CD4-positive, alpha-beta memory T cell (primary cell): ENCODE measurements around the gene USP49. TPM values are rescaled to one million over a fixed set of nuclear protein-coding genes. Genes with fewer than 3 reads are reported as not detected.

Experiments used
- CTCF ChIA-PET: fragments of 350-600 bp; sonication (Branson Sonifier 250); formaldehyde crosslinking; loops from one replicate; lab custom pipeline; 2021; ENCODE audit warnings: inconsistent platforms; ENCODE audit not compliant: partially characterized antibody; lab: Charles Lee
- POLR2A ChIA-PET: fragments of 350-600 bp; sonication (Branson Sonifier 250); formaldehyde crosslinking; loops from one replicate; lab custom pipeline; 2021; ENCODE audit not compliant: partially characterized antibody; lab: Charles Lee
- DNase-seq, 5 donors: peaks; one replicate each; pipeline versions ENCODE4 v3.0.0 to v3.0.0-alpha.2; 2020 to 2022; ENCODE audit warnings: mixed read lengths in 1 of 5
- H3K27ac ChIP-seq: one replicate; pipeline ENCODE4 v1.7.0; 2013; ENCODE audit warnings: low read depth, low read length
- H3K27me3 ChIP-seq: 2 replicates; pipeline ENCODE4 v1.7.0; 2013; ENCODE audit warnings: mild to moderate bottlenecking, low read length, moderate library complexity; ENCODE audit not compliant: insufficient read depth
- H3K36me3 ChIP-seq: 2 replicates; pipeline ENCODE4 v1.7.0; 2013; ENCODE audit warnings: mild to moderate bottlenecking, low read length, moderate library complexity; ENCODE audit not compliant: insufficient read depth
- H3K4me1 ChIP-seq: 2 replicates; pipeline ENCODE4 v1.7.0; 2013; ENCODE audit warnings: mild to moderate bottlenecking, low read length, moderate library complexity; ENCODE audit not compliant: insufficient read depth
- H3K4me3 ChIP-seq, 2 donors: one replicate each; pipeline ENCODE4 v1.7.0; 2013; ENCODE audit warnings: low read length in 2 of 2, mild to moderate bottlenecking in 1 of 2
- H3K9me3 ChIP-seq, 2 donors: one replicate each; pipeline ENCODE4 v1.7.0; 2013; ENCODE audit warnings: low read length in 2 of 2, control low read depth in 1 of 2; ENCODE audit not compliant: control insufficient read depth in 1 of 2
- H3K27ac Mint-ChIP-seq, 7 donors: one replicate each; pipeline ENCODE4 v1.8.0; 2020 to 2021; ENCODE audit warnings: mixed read lengths in 7 of 7, mild to moderate bottlenecking in 6 of 7, inconsistent platforms in 3 of 7, moderate library complexity in 3 of 7
- H3K27me3 Mint-ChIP-seq, 2 donors: one replicate each; pipeline ENCODE4 v1.8.0; 2020 to 2021; ENCODE audit warnings: mixed read lengths in 2 of 2
- H3K36me3 Mint-ChIP-seq, 2 donors: one replicate each; pipeline ENCODE4 v1.8.0; 2020 to 2021; ENCODE audit warnings: mixed read lengths in 2 of 2, inconsistent platforms in 1 of 2, mild to moderate bottlenecking in 1 of 2
- H3K4me1 Mint-ChIP-seq, 4 donors: one replicate each; pipeline ENCODE4 v1.8.0; 2020 to 2021; ENCODE audit warnings: mixed read lengths in 4 of 4, mild to moderate bottlenecking in 1 of 4
- H3K4me3 Mint-ChIP-seq, 8 donors: one replicate each; pipeline ENCODE4 v1.8.0; 2020 to 2021; ENCODE audit warnings: mixed read lengths in 8 of 8, mild to moderate bottlenecking in 7 of 8, moderate library complexity in 6 of 8, inconsistent platforms in 3 of 8
- H3K9me3 Mint-ChIP-seq, 8 donors: one replicate each; pipeline ENCODE4 v1.8.0; 2020 to 2021; ENCODE audit warnings: mixed read lengths in 8 of 8, mild to moderate bottlenecking in 5 of 8, inconsistent platforms in 3 of 8, moderate library complexity in 1 of 8
- intact Hi-C: fragments of 100-400 bp; cut with micrococcal nuclease; formaldehyde crosslinking; loops from one replicate; pipeline ENCODE4 v1.15.1; 2023
- polyA plus RNA-seq, 2 donors: library from polyadenylated mRNA; unstranded; fragments of 300-500 nt; fragmentation: Illumina TruSeq; gene quantifications; one replicate each; pipeline ENCODE4 v1.2.3, GENCODE V29; 2021
- total RNA-seq, 2 experiments: library from RNA; stranded (reverse); gene quantifications; one replicate each; pipeline ENCODE4 v1.2.3, GENCODE V29; 2021

The USP49 gene
- total and polyA plus RNA-seq, 4 experiments from 2014 or later = 0.18 to 2.4 (median 1.1) TPM

- H3K9me3 Mint-ChIP-seq = peaks cover 0 to 13% (median 0%) of the 10 kb centered on the region in 8 donors
- Histone ChIP-seq H3K27me3 (no peaks in the 10 kb centered on the region), H3K4me1 (peaks cover 26% of the 10 kb centered on the region), H3K9me3 (no peaks in the 10 kb centered on the region), H3K4me3 (no peak overlapping the region), H3K27ac (no peak overlapping the region), H3K36me3 (peaks cover 13% of the 10 kb centered on the region)
- H3K27me3 Mint-ChIP-seq = peaks cover 0 to 2% of the 10 kb centered on the region in 2 donors
- H3K27ac Mint-ChIP-seq = peak overlapping the region in 2 of 7 donors; percentile 27 to 76
- peaks cover 17 to 39% (median 26%) of the 10 kb centered on the region in 4 donors for H3K4me1 Mint-ChIP-seq
- H3K4me3 Mint-ChIP-seq = no peak overlapping the region
- intact Hi-C loops = no loop called here
- DNase-seq = no peak
- peaks cover 25 to 36% of the 10 kb centered on the region in 2 donors for H3K36me3 Mint-ChIP-seq
- POLR2A ChIA-PET = no interaction called here
- CTCF ChIA-PET = interaction anchor here (1.2 kb wide), 1 partner anchor 20 kb away, joined by 3 read pairs; no protein-coding TSS in a partner anchor
Observed at GRCh38 chr6:41917528-41917927, 22.4 kb upstream of the USP49 start.

GRCh38 chr6:41914869-41915530 is 19.8 kb upstream of the USP49 start:
- no peaks in the 10 kb centered on the region for H3K9me3 Mint-ChIP-seq

GRCh38 chr6:41914343-41914742 is 19.2 kb upstream of the USP49 start:
- Histone ChIP-seq H3K9me3 (no peaks in the 10 kb centered on the region), H3K36me3 (peaks cover 14% of the 10 kb centered on the region), H3K27ac (no peak overlapping the region), H3K4me3 (no peak overlapping the region), H3K4me1 (peaks cover 4% of the 10 kb centered on the region), H3K27me3 (no peaks in the 10 kb centered on the region)
- no peak for DNase-seq
- peak overlapping the region in 1 of 8 donors; percentile 53 for H3K4me3 Mint-ChIP-seq
- H3K36me3 Mint-ChIP-seq = peaks cover 31% of the 10 kb centered on the region in 2 donors
- no peaks in the 10 kb centered on the region for H3K27me3 Mint-ChIP-seq
- H3K27ac Mint-ChIP-seq = peak overlapping the region in 1 of 7 donors; percentile 30
- ChIA-PET POLR2A (interaction anchor here (0.7 to 1.0 kb wide), 2 partner anchors 131 to 954 kb away, joined by 3 read pairs; no protein-coding TSS in a partner anchor), CTCF (interaction anchor here (1.3 to 1.4 kb wide), 2 partner anchors 130 to 303 kb away, joined by 3 to 4 read pairs; partner anchors contain the start of gene MRPS10)
- intact Hi-C loops = no loop called here
- peaks cover 0 to 12% (median 5%) of the 10 kb centered on the region in 4 donors for H3K4me1 Mint-ChIP-seq
- no peaks in the 10 kb centered on the region for H3K9me3 Mint-ChIP-seq

More at GRCh38 chr6:41914869-41915530, 19.8 kb upstream of the USP49 start:
- H3K27ac ChIP-seq = no peak overlapping the region
- H3K4me3 ChIP-seq = no peak overlapping the region
- H3K27ac Mint-ChIP-seq = no peak overlapping the region
- H3K4me1 Mint-ChIP-seq = peaks cover 2 to 15% (median 8%) of the 10 kb centered on the region in 4 donors
- peaks cover 14% of the 10 kb centered on the region for H3K36me3 ChIP-seq
- DNase-seq = no peak
- ChIA-PET CTCF (interaction anchor here (1.3 to 2.1 kb wide), 3 partner anchors 10 to 302 kb away, joined by 3 to 5 read pairs (median 4); partner anchors contain the start of gene MRPS10), POLR2A (interaction anchor here (0.7 to 1.0 kb wide), 2 partner anchors 130 to 953 kb away, joined by 3 read pairs; no protein-coding TSS in a partner anchor)
- intact Hi-C loops = no loop called here
- H3K27me3 ChIP-seq = no peaks in the 10 kb centered on the region
- peaks cover 11% of the 10 kb centered on the region for H3K4me1 ChIP-seq
- peaks cover 30 to 31% of the 10 kb centered on the region in 2 donors for H3K36me3 Mint-ChIP-seq
- H3K27me3 Mint-ChIP-seq = no peaks in the 10 kb centered on the region
- H3K4me3 Mint-ChIP-seq = no peak overlapping the region
- no peaks in the 10 kb centered on the region for H3K9me3 ChIP-seq

GRCh38 chr6:41909727-41910126 is 14.6 kb upstream of the USP49 start:
- no peak overlapping the region for H3K4me3 Mint-ChIP-seq
- CTCF ChIA-PET = interaction anchor here (1.6 to 3.6 kb wide), 2 partner anchors 10 to 11 kb away, joined by 4 to 13 read pairs; partner anchors contain the start of genes BYSL and MED20
- no peaks in the 10 kb centered on the region for H3K27me3 Mint-ChIP-seq
- no peaks in the 10 kb centered on the region for H3K27me3 ChIP-seq
- H3K27ac ChIP-seq = no peak overlapping the region
- no peaks in the 10 kb centered on the region for H3K9me3 Mint-ChIP-seq
- H3K36me3 ChIP-seq = peaks cover 31% of the 10 kb centered on the region
- peaks cover 47 to 58% of the 10 kb centered on the region in 2 donors for H3K36me3 Mint-ChIP-seq
- intact Hi-C loops = no loop called here
- H3K4me1 Mint-ChIP-seq = peaks cover 2 to 14% (median 4%) of the 10 kb centered on the region in 4 donors
- DNase-seq = no peak
- POLR2A ChIA-PET = interaction anchor here (1.0 kb wide), 1 partner anchor 136 kb away, joined by 3 read pairs; no protein-coding TSS in a partner anchor
- peak overlapping the region in 3 of 7 donors; percentile 3 to 78 (median 35) for H3K27ac Mint-ChIP-seq
- no peaks in the 10 kb centered on the region for H3K4me1 ChIP-seq
- no peaks in the 10 kb centered on the region for H3K9me3 ChIP-seq
- H3K4me3 ChIP-seq = no peak overlapping the region

- intact Hi-C loops = loop anchor here (1.0 to 5.0 kb wide), 4 partner anchors 35 to 264 kb away; no protein-coding TSS in a partner anchor
- no peak overlapping the region for H3K4me3 Mint-ChIP-seq
- peaks cover 6% of the 10 kb centered on the region for H3K4me1 ChIP-seq
- no peaks in the 10 kb centered on the region for H3K9me3 Mint-ChIP-seq
- H3K36me3 ChIP-seq = peaks cover 10% of the 10 kb centered on the region
- peak; percentile 54 to 61 (median 60) for DNase-seq
- peak overlapping the region in 3 of 7 donors; percentile 1 to 35 (median 4) for H3K27ac Mint-ChIP-seq
- peaks cover 7 to 13% (median 10%) of the 10 kb centered on the region in 4 donors for H3K4me1 Mint-ChIP-seq
- ChIA-PET POLR2A (no interaction called here), CTCF (interaction anchor here (1.0 to 2.4 kb wide), 6 partner anchors 19 to 202 kb away, joined by 3 to 18 read pairs (median 6); partner anchors contain the start of genes BYSL and MED20)
- H3K27ac ChIP-seq = no peak overlapping the region
- H3K27me3 Mint-ChIP-seq = no peaks in the 10 kb centered on the region
- no peaks in the 10 kb centered on the region for H3K27me3 ChIP-seq
- peaks cover 10 to 23% of the 10 kb centered on the region in 2 donors for H3K36me3 Mint-ChIP-seq
- no peaks in the 10 kb centered on the region for H3K9me3 ChIP-seq
- H3K4me3 ChIP-seq = no peak overlapping the region
Observed at GRCh38 chr6:41901882-41902519, 6.8 kb upstream of the USP49 start.

GRCh38 chr6:41900861-41901260 is 5.7 kb upstream of the USP49 start:
- H3K36me3 Mint-ChIP-seq = peaks cover 4 to 12% of the 10 kb centered on the region in 2 donors
- H3K27ac Mint-ChIP-seq = no peak overlapping the region
- POLR2A ChIA-PET = no interaction called here
- no peaks in the 10 kb centered on the region for H3K27me3 ChIP-seq
- H3K4me1 Mint-ChIP-seq = peaks cover 14 to 19% (median 15%) of the 10 kb centered on the region in 4 donors
- H3K9me3 Mint-ChIP-seq = no peaks in the 10 kb centered on the region
- CTCF ChIA-PET = interaction anchor here (1.2 to 2.4 kb wide), 4 partner anchors 9 to 204 kb away, joined by 4 to 15 read pairs (median 6); no protein-coding TSS in a partner anchor
- no peak overlapping the region for H3K4me3 Mint-ChIP-seq
- no peak overlapping the region for H3K27ac ChIP-seq
- no peak overlapping the region for H3K4me3 ChIP-seq
- H3K27me3 Mint-ChIP-seq = no peaks in the 10 kb centered on the region
- peaks cover 4% of the 10 kb centered on the region for H3K36me3 ChIP-seq
- H3K4me1 ChIP-seq = peaks cover 12% of the 10 kb centered on the region
- intact Hi-C loops = loop anchor here (5.0 kb wide), 1 partner anchor 36 kb away; no protein-coding TSS in a partner anchor
- no peak for DNase-seq
- H3K9me3 ChIP-seq = no peaks in the 10 kb centered on the region
